Measurements from ENCODE around the gene UBAC1. TPM values are rescaled to one million over a fixed set of nuclear protein-coding genes. Genes with fewer than 3 reads are reported as not detected.

Gene UBAC1
- polyA plus RNA-seq, 1 of the 3 experiments (the other 2 are of a cell fraction), result 67.7 TPM

- ChIA-PET CTCF (interaction anchor here (1.1 to 1.4 kb wide), 2 partner anchors 9 to 201 kb away, joined by 3 to 5 read pairs; no protein-coding TSS in a partner anchor), POLR2A (no interaction called here)
- 91% methylated on average over 9 of the region's 14 CpGs for WGBS (ENCODE audit: low lambda C conversion rate)
- Histone ChIP-seq H2AFZ (ENCODE audit: low read depth) (no peak overlapping the region), H3K4me2 (no peak overlapping the region), H3K27me3 (ENCODE audit: insufficient read depth) (no peaks in the 10 kb centered on the region), H3K9ac (no peak overlapping the region), H3K27ac (ENCODE audit: low read depth in 2 of 2, low read length in 1 of 2) (no peak overlapping the region), H4K20me1 (ENCODE audit: insufficient read depth) (no peaks in the 10 kb centered on the region), H3K9me2 (no peaks in the 10 kb centered on the region), H3F3A (replicated peaks; ENCODE audit: insufficient read depth) (no peaks in the 10 kb centered on the region), H3K79me2 (ENCODE audit: insufficient read depth) (no peaks in the 10 kb centered on the region), H3K36me3 (replicated peaks in 1 of 2; ENCODE audit: control insufficient read depth in 1 of 2, insufficient read depth in 2 of 2, low read length in 1 of 2) (peaks cover 2 to 12% of the 10 kb centered on the region in 2 experiments), H3K9me3 (no peaks in the 10 kb centered on the region), H3K4me3 (ENCODE audit: low read depth in 2 of 2, low read length in 1 of 2) (no peak overlapping the region), H3K4me1 (ENCODE audit: control insufficient read depth in 1 of 2, insufficient read depth in 2 of 2, low read depth in 1 of 2, low read length in 1 of 2) (no peaks in the 10 kb centered on the region)
- TF ChIP-seq USF2 (IDR thresholded peaks at IDR 0.05; ENCODE audit: borderline replicate concordance, low read depth, low read length) (no peak), SIN3A (IDR thresholded peaks at IDR 0.05; ENCODE audit: borderline replicate concordance, low read depth, low read length) (no peak), MEF2A (IDR thresholded peaks at IDR 0.05; ENCODE audit: borderline replicate concordance, low read depth) (no peak), EP300 (IDR thresholded peaks at IDR 0.05; ENCODE audit: borderline replicate concordance in 1 of 2, low read depth in 1 of 2, low read length in 1 of 2) (no peak), FOSL2 (IDR thresholded peaks at IDR 0.05; ENCODE audit: borderline replicate concordance, low read depth) (no peak), NFIC (IDR thresholded peaks at IDR 0.05; ENCODE audit: borderline replicate concordance) (no peak), CTCF (IDR thresholded peaks at IDR 0.05) (no peak)
- no peak for DNase-seq
Observed at GRCh38 chr9:135921749-135922310, 39.3 kb downstream of the UBAC1 start.

GRCh38 chr9:135920973-135921585 is 40.1 kb downstream of the UBAC1 start:
- POLR2A ChIA-PET, result no interaction called here
- 77% methylated on average over 7 of the region's 24 CpGs for WGBS (ENCODE audit: low lambda C conversion rate)

More at GRCh38 chr9:135920973-135921585, 40.1 kb downstream of the UBAC1 start:
- Histone ChIP-seq H3K4me1 (ENCODE audit: control insufficient read depth in 1 of 2, insufficient read depth in 2 of 2, low read depth in 1 of 2, low read length in 1 of 2) (no peaks in the 10 kb centered on the region), H3K4me2 (no peak overlapping the region), H3K36me3 (replicated peaks in 1 of 2; ENCODE audit: control insufficient read depth in 1 of 2, insufficient read depth in 2 of 2, low read length in 1 of 2) (peaks cover under 1 to 19% of the 10 kb centered on the region in 2 experiments), H3K27ac (ENCODE audit: low read depth in 2 of 2, low read length in 1 of 2) (no peak overlapping the region), H3K9ac (no peak overlapping the region), H3K9me2 (no peaks in the 10 kb centered on the region), H3K4me3 (ENCODE audit: low read depth in 2 of 2, low read length in 1 of 2) (no peak overlapping the region), H3K79me2 (ENCODE audit: insufficient read depth) (no peaks in the 10 kb centered on the region), H4K20me1 (ENCODE audit: insufficient read depth) (no peaks in the 10 kb centered on the region), H2AFZ (ENCODE audit: low read depth) (no peak overlapping the region), H3F3A (replicated peaks; ENCODE audit: insufficient read depth) (no peaks in the 10 kb centered on the region), H3K27me3 (ENCODE audit: insufficient read depth) (no peaks in the 10 kb centered on the region), H3K9me3 (0 out of 2 replicates have a peak, but pooled peaks cover 2% of the 10 kb centered on the region)
- no peak for DNase-seq
- CTCF ChIA-PET, result interaction anchor here (1.1 to 1.5 kb wide), 5 partner anchors 10 to 318 kb away, joined by 3 to 5 read pairs (median 3); no protein-coding TSS in a partner anchor
- TF ChIP-seq REST (IDR thresholded peaks at IDR 0.05; ENCODE audit: low read depth, low read length) (no peak), JUND (IDR thresholded peaks at IDR 0.05) (no peak), FOXJ3 (CRISPR knock-in tag; IDR thresholded peaks at IDR 0.05) (no peak), ELF1 (IDR thresholded peaks at IDR 0.05) (no peak), CHD2 (IDR thresholded peaks at IDR 0.05; ENCODE audit: low read length, partially characterized antibody) (no peak), CTCF (IDR thresholded peaks at IDR 0.05) (no peak), NFIC (IDR thresholded peaks at IDR 0.05; ENCODE audit: borderline replicate concordance) (no peak)

Data from SK-N-SH (cell line).